MV-4-11 (cell line): ENCODE measurements around the gene XIRP1.

Source experiments
- DNase-seq: peaks from one replicate; lab custom pipeline; 2025; lab: John Stamatoyannopoulos, UW

XIRP1 gene

GRCh38 chr3:39144748-39145380, 47.5 kb downstream of the XIRP1 start:
- DNase-seq = no peak

- no peak for DNase-seq
Observed at GRCh38 chr3:39144095-39144747, 48.2 kb downstream of the XIRP1 start.

- DNase-seq = no peak
Observed at GRCh38 chr3:39143051-39143885, 49.1 kb downstream of the XIRP1 start.

GRCh38 chr3:39142067-39142466, 50.3 kb downstream of the XIRP1 start:
- DNase-seq = no peak

GRCh38 chr3:39141171-39141995, 51.0 kb downstream of the XIRP1 start:
- DNase-seq = no peak

GRCh38 chr3:39140341-39140971, 51.9 kb downstream of the XIRP1 start:
- no peak for DNase-seq

GRCh38 chr3:39139442-39139841, 53.0 kb downstream of the XIRP1 start:
- DNase-seq = no peak

GRCh38 chr3:39138804-39139415, 53.5 kb downstream of the XIRP1 start:
- peak; percentile 51 for DNase-seq

GRCh38 chr3:39137991-39138803, 54.2 kb downstream of the XIRP1 start:
- DNase-seq = no peak

- no peak for DNase-seq
Observed at GRCh38 chr3:39137435-39137936, 54.9 kb downstream of the XIRP1 start.

- DNase-seq = no peak
Observed at GRCh38 chr3:39136533-39137434, 55.6 kb downstream of the XIRP1 start.

GRCh38 chr3:39135170-39135805, 57.1 kb downstream of the XIRP1 start:
- no peak for DNase-seq

- DNase-seq = no peak
Observed at GRCh38 chr3:39134305-39134704, 58.1 kb downstream of the XIRP1 start.

- no peak for DNase-seq
Observed at GRCh38 chr3:39133822-39134221, 58.6 kb downstream of the XIRP1 start.
